GM21381 (cell line): ENCODE results near the gene RUNX2.

Experiments used
- ATAC-seq: cut with Tn5 transposase; IDR thresholded peaks from one replicate; pipeline ENCODE4 v1.9.1; 2021; ENCODE audit warnings: mild to moderate bottlenecking, moderate library complexity; ENCODE audit not compliant: unreplicated experiment

RUNX2 gene

GRCh38 chr6:45351076-45351475 lies 22.9 kb downstream of the RUNX2 start:
- no peak for ATAC-seq

- no peak for ATAC-seq
Observed at GRCh38 chr6:45351667-45352066, 23.5 kb downstream of the RUNX2 start.

- no peak for ATAC-seq
Observed at GRCh38 chr6:45353654-45354053, 25.5 kb downstream of the RUNX2 start.

- no peak for ATAC-seq
Observed at GRCh38 chr6:45364466-45364865, 36.3 kb downstream of the RUNX2 start.

GRCh38 chr6:45365036-45365435 lies 36.9 kb downstream of the RUNX2 start:
- no peak for ATAC-seq

GRCh38 chr6:45366534-45366933 lies 38.4 kb downstream of the RUNX2 start:
- no peak for ATAC-seq

- ATAC-seq, result no peak
Observed at GRCh38 chr6:45367999-45368398, 39.9 kb downstream of the RUNX2 start.

GRCh38 chr6:45369870-45370269 lies 41.7 kb downstream of the RUNX2 start:
- no peak for ATAC-seq

GRCh38 chr6:45371924-45372573 lies 43.9 kb downstream of the RUNX2 start:
- no peak for ATAC-seq

- ATAC-seq, result no peak
Observed at GRCh38 chr6:45375449-45375848, 47.3 kb downstream of the RUNX2 start.

- ATAC-seq, result no peak
Observed at GRCh38 chr6:45376310-45377042, 48.3 kb downstream of the RUNX2 start.

- peak; percentile 7 for ATAC-seq
Observed at GRCh38 chr6:45377043-45377553, 49.0 kb downstream of the RUNX2 start.

- peak; percentile 91 for ATAC-seq
Observed at GRCh38 chr6:45377554-45378333, 49.6 kb downstream of the RUNX2 start, which contains the start of gene SUPT3H. TSS of gene SUPT3H (minus strand) at chr6:45377934.

GRCh38 chr6:45378334-45378926 lies 50.3 kb downstream of the RUNX2 start:
- ATAC-seq, result peak; percentile 33

- ATAC-seq, result no peak
Observed at GRCh38 chr6:45382391-45382790, 54.3 kb downstream of the RUNX2 start.

GRCh38 chr6:45386501-45386900 lies 58.4 kb downstream of the RUNX2 start:
- no peak for ATAC-seq

- ATAC-seq, result no peak
Observed at GRCh38 chr6:45387236-45387635, 59.1 kb downstream of the RUNX2 start.

- ATAC-seq, result no peak
Observed at GRCh38 chr6:45388328-45388727, 60.2 kb downstream of the RUNX2 start.

GRCh38 chr6:45394586-45395095 lies 66.5 kb downstream of the RUNX2 start:
- ATAC-seq, result no peak

GRCh38 chr6:45398075-45398813 lies 70.1 kb downstream of the RUNX2 start:
- no peak for ATAC-seq
